ENCODE data around the gene CAPN2.

Gene CAPN2

GRCh38 chr1:223702735-223703667 is 9.3 kb upstream of the CAPN2 start:
- DNase-seq, result no peak

GRCh38 chr1:223703668-223704013 is 8.7 kb upstream of the CAPN2 start:
- no peak for DNase-seq

GRCh38 chr1:223704921-223705878 is 7.1 kb upstream of the CAPN2 start:
- no peak for DNase-seq

GRCh38 chr1:223706077-223706973 is 6.0 kb upstream of the CAPN2 start:
- DNase-seq, result no peak

GRCh38 chr1:223707256-223708000 is 4.9 kb upstream of the CAPN2 start:
- DNase-seq, result no peak

GRCh38 chr1:223708001-223708359 is 4.4 kb upstream of the CAPN2 start:
- no peak for DNase-seq

GRCh38 chr1:223708651-223709268 is 3.6 kb upstream of the CAPN2 start:
- no peak for DNase-seq

- no peak for DNase-seq
These were observed 2.7 kb upstream of the CAPN2 start for GRCh38 chr1:223709598-223709997.

- no peak for DNase-seq
These were observed 1.9 kb upstream of the CAPN2 start for GRCh38 chr1:223710179-223711133.

- DNase-seq, result no peak
These were observed 1.2 kb upstream of the CAPN2 start for GRCh38 chr1:223711173-223711572.

GRCh38 chr1:223711747-223712193 is 569 bp upstream of the CAPN2 start:
- no peak for DNase-seq

- DNase-seq, result peak; percentile 54 to 60
These were observed 623 bp downstream of the CAPN2 start for GRCh38 chr1:223712850-223713474.

- peak in 1 of 2 experiments; percentile 31 for DNase-seq
These were observed 1.4 kb downstream of the CAPN2 start for GRCh38 chr1:223713546-223714420.

GRCh38 chr1:223714421-223714724 is 2.0 kb downstream of the CAPN2 start:
- DNase-seq, result no peak

- DNase-seq, result no peak
These were observed 2.7 kb downstream of the CAPN2 start for GRCh38 chr1:223714849-223715603.

- DNase-seq, result no peak
These were observed 3.3 kb downstream of the CAPN2 start for GRCh38 chr1:223715604-223716172.

- DNase-seq, result peak; percentile 30 to 50
These were observed 4.0 kb downstream of the CAPN2 start for GRCh38 chr1:223716302-223716862.

All from activated CD4-positive, alpha-beta T cell treated with anti-CD3 and anti-CD28 coated beads, Interleukin-2, amount 50 U/mL, for 48 hours (primary cell).